ENCODE measurements around the gene TP63.

TP63 gene

DNA sequence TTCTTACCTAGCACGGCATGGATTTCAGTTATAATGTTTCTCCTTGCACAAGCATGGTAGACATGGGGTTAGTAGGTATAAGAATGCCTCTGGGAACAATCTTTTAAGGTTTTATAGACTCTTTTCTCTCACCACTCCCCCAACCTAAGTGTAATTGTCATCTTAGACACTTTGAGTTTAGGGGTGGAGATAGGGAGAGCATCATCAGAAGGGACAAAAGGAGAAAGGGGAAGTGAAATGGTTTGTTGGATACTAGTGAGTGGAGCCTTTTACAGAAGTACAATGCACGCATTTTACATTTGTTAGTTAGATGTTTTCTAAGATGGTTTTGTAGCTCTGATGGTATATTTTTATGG lies 189.2 kb downstream of the TP63 start:
- no peak for DNase-seq (ENCODE audit: low spot score)

DNA sequence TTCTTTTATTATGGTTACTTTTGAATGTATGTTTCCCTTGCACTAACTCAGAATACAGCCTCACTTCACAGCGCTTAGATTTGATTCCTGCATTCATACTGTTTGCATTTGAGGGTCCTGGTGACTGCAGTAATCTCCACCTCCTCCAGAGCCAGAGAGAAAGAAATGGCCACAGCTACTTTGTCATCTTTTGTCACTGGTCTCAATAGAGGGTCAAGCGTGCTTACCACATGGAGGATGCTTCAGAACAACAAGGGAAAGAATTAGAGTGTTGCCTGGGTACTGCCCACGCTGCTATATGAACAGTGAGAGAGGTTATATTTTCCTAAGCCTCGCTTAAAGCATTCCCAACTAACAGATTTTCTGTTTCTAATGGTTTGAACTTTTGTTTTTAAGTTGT lies 190.1 kb downstream of the TP63 start:
- DNase-seq (ENCODE audit: low spot score), result no peak

DNA sequence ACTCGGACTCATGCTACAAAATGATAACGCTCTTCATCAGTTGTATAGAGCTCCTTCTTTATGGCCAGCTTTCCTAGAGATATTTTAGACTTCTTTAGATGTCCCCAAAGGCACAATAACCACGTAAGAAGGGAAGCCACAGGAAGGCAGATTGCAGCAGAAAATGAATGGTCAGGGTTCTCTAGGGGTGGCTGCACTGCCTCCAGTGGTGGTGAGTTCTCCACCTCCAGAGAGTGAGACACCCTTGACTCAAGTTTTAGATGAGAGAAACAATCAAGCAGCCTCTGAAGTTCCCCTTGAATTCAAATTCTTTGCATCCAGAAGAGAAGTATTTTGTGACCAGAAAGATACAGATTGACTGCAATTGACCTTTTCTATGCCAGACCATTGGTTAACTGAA lies 191.5 kb downstream of the TP63 start:
- no peak for DNase-seq (ENCODE audit: low spot score)

DNA sequence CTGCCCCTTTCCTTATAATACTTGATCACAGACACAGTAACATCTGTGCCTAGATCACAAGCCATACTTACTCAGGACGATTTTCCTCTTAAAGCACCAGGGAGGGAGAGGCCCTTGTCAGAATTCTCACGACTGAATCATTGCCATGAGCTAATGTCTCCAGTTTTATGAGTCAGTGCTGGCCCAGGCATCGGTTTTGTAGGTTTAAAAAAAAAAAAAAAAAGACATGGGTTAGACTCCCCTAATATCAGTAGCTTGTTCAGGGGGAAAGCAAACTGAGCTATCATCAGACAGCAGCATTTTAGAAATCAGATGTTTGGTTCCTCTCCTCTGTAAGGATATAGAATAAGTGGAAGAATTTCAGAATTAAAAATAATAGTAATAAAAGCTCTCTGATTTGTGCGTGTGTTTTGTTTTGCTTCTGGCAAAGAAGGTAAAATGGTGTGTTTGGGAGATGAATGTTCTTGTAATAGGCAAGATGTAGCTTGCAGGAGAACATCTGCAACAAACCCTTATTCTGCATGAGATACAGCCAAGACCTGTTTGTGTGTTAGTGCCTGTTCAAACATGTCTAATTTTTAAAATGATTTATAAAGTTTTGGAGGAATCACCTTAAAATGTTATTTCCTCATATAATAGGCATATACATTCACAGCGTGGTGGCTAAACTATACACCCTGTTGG lies 193.6 kb downstream of the TP63 start:
- no peak for DNase-seq (ENCODE audit: low spot score)

DNA sequence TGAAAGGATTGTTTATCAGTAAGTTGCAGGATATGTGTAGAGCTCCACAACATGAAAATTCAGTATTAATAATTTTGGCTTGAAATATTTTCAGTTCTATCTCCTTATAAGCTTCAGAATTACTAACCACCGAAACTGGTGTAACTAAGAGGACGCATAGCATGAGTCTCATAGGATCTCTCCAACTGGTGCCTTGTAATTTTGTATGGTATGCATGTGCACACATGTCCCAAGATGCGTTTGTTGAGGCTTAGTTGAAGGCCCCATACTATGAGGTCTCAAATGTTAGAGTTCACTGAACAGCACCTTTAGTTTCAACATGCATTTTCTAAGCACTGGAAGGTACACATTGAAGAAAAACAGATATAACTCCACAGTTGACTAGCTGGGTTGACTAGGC lies 195.4 kb downstream of the TP63 start:
- no peak for DNase-seq (ENCODE audit: low spot score)

DNA sequence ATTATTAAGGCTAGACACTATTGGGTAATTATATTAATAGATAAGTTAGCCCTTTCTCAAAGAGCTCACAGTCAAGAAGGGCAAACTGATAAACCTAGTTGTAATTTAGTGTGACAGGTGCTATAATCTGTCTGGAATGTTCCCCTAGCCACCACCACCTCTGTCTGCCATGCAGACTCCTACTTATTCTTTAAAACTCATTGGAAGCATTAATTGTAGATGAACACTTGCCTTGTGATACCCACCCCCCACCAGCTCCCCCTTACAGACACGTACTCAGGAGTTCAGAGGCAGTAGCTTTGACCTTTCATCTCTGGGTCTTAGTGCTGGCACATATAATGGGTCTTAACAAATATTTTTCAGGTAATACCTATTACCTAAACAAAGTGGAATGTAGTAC lies 195.9 kb downstream of the TP63 start:
- no peak for DNase-seq (ENCODE audit: low spot score)

DNA sequence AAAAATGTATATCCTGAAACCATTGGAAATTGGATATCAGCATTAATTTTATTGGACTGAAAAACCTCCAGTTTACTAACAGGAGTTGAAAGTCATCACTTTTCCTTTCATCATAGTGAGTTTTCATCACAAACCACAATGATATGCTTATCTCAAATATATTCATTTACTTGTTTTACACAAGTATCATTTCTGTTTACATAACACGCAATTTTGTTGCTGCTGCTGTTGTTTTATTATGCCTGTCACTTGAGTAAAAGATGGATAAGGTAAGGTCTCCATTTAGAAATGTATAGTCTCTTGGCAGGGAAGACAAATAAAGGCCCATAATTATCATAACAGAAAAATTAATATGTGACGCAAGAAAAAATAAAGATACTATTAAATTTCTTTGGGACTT lies 199.2 kb downstream of the TP63 start:
- no peak for DNase-seq (ENCODE audit: low spot score)

DNA sequence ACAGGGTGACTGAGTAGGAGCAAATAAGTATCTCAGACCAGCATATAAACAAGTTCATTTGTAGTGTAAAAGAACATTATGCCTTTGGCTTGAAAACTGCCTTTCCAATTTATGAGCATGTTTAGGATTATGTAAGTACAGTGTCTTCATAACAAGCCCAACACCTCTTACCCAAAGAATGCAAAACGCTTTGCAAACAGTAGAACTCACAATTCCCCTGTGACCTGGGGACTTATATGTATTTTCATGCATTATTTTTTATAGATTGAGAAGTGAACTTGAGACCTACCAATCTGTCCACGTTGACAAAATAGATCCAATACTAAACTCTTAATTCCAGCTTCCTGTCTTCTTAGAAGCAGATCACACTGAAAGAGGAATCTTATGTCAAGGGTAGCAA lies 202.1 kb downstream of the TP63 start:
- no peak for DNase-seq (ENCODE audit: low spot score)

DNA sequence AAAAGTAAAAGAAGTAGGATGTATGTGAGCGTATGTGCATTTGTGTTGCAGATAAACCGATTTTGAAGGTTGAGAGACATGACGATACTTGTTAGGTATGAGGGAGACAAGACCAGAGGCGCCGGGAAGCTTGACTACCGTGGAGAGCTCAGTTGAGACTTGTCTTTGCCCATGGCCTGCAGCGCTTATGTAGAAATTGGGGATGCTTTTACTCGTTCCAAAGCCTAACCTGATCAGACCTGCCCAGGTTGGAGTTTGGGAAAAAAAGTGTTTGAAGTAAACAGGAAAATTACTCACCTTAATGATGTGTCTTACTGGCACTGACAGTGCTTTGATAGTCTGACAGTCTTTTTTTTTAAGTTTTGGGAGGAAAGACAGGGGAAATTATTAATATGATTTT lies 202.8 kb downstream of the TP63 start:
- DNase-seq (ENCODE audit: low spot score), result no peak

DNA sequence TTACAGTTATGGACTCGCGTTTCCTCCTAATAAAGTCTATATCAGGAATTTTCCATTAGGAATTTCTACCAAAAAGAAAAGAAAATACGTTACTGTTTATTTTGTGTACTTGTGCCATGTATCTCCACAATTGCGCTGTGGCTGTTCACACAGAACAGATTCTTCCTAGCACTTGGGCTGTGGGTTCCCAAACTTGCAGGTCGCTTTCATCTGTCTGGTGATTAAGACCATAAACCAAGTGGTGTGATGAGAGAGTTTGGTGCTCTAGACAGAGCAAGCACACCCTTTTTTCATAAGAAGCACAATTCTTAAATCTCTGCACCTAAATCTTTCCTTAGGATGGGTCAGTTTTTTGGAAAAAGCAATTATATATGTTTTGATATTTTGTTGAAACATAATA lies 203.3 kb downstream of the TP63 start:
- no peak for DNase-seq (ENCODE audit: low spot score)

DNA sequence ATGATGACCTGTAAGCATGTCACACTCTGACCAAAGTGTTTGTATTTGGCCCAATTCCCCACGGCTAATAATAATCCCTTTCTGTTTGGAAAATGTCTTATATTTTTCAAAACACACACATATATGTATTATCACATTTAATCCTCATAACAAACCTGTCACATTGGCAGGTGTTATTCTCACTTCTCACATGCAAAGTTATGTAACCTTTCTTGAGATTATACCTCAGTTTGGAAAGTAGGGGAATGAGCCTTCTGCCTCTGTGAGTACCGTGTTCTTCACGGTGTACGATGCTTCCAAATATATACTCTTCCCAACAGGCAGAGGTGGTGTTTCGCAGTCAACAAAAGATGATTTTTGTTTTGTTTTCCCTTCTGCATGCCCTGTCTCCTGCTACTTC lies 205.6 kb downstream of the TP63 start:
- DNase-seq (ENCODE audit: low spot score), result no peak

DNA sequence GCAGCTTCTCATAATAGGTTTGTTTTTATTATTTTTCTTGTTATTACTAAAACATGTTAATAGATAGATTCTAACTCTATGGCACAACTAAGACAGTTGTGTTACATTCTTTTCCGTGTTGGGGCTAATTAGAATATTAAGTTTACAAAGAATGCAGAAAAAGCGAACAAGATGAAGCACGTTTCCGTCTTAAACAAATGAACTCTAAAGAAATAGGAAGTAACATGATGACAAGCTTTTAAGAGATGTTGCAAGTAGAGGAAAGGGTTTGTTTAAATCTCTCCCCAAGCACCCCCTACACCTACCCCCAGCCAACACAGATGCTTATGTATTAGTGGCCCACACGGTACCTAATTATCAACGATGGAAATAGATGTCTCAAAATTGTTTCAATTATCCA lies 207.1 kb downstream of the TP63 start:
- DNase-seq (ENCODE audit: low spot score), result no peak

DNA sequence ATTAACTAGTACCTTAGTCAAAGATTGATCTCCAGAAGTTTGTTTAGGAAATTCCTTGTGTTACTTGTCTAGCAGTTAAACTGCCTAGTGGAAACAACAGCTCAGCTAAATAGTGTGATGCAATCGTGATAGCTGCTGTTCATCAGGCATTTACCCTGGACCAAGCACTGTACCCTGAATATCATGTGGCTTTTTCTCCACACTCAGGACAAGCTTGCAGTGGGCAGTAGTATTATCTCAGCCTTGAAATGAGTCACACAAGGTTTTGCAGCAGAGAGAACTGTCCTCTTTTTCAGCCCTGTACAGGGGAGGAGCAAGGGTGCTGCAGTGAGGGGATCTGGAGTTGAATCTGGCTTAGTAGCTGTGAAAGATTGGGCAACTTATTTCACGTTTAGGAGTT lies 208.4 kb downstream of the TP63 start:
- DNase-seq (ENCODE audit: low spot score), result no peak

DNA sequence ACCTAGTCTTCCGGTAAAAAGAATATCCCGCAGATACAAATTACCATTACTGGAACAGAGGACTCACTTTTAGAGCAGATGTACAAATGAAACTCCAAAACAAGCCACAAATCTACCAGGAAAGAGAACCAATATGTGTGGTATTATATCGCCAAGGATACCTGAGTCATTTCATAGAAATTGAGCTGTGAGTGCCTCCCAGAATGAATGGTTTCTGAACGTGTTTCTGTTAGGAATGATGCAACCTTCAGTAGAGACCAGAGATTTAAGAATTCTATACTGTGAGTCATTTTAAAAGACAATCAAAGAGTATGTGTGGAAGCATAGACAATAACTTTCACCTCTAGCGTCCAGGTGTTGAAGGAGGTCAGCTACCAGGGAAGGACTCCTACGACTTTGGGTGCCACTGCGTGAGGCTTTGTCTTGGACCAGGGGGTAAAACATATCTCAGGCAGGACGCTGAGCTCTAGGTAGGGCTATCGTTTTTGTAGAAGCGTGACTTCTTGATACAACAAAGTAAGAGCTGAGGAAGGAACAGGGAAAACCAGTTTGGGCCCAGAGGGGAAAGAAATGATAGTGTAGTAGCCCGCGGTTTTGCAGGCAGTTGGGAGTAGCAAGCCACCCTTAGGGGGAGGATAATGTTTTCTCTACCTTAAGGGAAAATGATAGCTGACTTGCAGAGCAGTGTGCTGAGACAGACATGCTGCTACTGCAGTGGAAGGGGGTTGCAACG lies 210.4 kb downstream of the TP63 start:
- no peak for DNase-seq (ENCODE audit: low spot score)

DNA sequence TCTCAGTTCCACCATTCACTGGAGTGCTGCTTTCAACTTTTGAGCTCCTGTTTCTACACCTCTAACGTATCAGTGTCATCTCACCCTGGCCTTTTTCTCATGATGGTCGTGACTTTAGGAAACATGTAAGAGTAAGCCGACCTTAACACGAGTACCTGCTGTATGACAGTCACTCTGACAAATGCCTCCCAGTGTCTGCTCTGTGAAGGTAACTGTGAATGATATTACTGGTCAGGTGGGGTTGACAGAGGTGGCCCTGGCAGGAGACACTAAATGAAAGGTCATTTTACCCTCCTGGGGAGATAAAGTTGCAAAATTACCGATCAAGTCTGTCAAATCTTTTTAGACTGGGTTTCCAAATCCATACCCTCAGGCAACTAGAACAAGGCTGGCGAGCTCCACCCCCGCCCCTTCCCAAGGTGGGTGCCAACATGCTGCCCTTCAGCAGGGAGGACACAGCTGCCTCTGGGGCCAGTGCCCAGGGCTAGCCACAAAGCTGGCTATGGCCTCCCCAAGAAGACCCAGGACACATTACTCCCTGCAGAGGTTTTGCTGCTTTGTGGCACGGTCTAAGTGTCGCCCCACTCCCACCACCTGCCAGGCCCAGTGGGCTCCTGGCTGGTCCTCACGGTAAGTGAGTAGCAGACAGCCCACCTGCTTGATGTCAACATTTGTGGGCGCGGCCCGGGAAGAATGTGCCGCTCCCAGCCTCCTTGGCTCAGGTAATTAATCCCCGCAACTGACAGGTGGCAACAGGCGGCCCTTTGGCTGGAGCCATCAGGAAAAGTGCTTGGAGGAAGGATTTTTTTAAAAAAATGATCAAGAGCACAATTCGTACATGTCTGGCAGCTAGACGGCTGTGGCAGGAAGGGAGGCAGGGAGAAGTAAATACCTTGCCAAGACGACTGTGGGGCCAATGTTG lies 211.8 kb downstream of the TP63 start:
- DNase-seq (ENCODE audit: low spot score), result no peak

DNA sequence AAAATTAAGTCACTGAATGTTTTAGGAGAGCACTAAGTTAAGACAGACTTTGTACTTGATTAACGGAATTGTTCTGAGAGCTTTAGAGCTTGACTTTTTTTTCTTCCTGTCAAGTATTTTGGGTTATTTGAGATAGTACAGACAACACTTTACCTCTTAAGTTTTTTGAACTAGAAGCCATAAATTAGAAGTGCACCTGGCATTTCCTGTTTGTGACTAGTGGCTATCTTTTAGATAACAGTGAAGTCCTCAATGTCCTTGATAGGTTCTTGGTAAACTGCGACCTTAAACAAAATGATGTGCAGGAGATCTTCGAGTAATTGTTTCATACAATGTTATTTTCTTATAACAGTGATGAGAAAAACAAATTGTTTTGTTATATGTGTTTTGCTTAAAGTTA lies 213.9 kb downstream of the TP63 start:
- DNase-seq (ENCODE audit: low spot score), result no peak

DNA sequence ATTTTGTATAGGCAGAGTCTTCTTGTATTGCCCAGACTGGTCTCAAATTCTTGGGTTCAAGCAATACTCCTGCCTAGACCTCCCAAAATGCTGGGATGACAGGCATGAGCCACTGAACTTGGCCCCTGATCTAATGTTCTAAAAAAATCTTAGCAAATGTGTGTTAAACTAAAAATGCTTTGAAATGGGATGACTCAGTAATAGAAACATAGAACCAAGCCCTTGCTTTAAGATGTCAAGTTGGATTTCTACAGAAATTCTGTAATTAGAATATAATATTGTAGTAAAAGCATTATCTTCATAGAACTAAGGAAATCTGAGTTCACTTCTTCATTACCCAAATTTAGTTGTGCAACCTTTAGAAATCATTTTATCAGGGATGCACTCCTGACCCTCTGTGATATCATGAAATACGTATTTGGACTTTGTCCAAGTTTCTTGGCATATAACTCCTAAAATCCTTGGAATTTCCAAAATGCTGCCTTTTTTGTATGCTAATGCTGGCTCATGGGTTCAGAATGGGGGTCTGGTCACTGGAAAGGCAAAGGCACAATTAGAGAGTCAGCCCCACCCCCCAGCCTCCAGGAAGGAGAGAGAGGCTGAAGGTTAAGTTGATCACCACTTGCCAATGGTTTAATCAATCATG lies 217.3 kb downstream of the TP63 start:
- no peak for DNase-seq (ENCODE audit: low spot score)

DNA sequence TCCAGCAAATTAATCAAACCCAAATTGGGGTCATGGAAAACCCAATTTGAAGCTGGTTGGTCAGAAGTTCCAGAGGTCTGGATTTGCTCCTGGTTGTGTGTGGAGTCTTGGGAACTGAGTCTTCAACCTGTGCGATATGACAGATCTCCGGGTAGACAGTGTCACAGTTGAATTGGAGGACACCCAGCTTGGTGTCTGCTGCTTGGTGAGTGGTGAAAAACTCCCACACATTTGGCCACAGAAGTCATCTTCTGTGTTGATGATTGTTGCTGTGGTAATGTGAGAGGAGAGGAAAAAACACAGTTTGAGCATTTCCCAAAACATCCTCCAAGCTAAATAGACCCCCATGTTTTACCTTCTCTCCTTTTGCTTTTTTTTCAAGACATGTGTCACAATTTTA lies 218.1 kb downstream of the TP63 start:
- DNase-seq (ENCODE audit: low spot score), result no peak

DNA sequence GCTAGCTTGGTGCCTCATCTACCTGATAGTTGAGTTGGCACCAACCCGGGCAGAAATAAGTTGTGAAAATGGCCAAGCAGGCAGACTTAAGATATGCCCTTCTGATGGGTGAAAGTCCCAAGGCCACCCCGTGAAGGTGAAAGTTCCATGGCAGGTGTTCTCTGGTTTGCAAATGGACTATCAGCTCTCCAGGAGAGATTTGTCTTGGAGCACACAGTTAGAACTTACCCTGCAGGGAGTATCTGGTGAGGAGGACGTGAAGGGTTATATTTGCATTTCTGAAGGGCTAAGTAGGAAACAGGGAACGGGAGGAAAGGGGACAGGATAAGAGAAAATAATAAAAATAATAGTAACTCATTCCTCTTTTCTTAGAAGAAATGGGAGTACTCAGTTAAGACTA lies 220.5 kb downstream of the TP63 start:
- no peak for DNase-seq (ENCODE audit: low spot score)

DNA sequence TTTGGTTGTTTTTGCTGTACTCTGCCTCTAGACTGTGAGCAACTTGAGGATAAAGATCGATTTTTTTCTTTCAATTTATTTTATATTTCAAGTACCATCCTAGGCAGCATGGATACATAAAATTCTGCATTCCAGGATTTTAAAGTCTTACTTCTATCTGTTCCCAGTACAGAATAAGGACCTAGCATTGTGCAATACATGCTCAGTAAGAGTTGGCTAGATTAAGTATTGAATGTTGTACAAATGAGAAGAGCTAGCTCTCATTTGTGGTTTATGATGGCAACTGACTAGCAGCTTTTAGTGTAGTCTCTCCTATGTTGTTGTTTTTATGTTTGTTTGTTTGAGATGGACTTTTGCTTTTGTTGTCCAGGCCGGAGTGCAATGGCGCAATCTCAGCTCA lies 222.7 kb downstream of the TP63 start:
- no peak for DNase-seq (ENCODE audit: low spot score)

DNA sequence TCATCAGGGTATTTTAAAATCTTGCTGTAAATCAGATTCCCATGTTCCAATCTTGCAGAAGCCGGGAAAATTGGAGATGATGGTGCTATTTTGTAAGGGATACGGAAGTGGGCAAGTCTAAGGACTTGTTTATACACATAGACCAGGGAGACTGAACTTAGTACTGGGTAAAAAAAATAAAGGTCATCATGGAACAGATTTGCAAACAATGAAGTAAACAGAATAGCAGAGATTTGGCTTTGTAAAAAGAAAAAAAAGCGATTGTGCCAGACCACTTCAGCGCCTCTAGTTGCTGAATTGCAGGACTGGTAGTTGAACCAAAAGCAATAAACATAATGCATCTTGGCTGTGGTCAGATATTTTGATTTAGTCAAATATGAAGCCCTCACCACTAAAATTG lies 229.1 kb downstream of the TP63 start:
- no peak for DNase-seq (ENCODE audit: low spot score)

DNA sequence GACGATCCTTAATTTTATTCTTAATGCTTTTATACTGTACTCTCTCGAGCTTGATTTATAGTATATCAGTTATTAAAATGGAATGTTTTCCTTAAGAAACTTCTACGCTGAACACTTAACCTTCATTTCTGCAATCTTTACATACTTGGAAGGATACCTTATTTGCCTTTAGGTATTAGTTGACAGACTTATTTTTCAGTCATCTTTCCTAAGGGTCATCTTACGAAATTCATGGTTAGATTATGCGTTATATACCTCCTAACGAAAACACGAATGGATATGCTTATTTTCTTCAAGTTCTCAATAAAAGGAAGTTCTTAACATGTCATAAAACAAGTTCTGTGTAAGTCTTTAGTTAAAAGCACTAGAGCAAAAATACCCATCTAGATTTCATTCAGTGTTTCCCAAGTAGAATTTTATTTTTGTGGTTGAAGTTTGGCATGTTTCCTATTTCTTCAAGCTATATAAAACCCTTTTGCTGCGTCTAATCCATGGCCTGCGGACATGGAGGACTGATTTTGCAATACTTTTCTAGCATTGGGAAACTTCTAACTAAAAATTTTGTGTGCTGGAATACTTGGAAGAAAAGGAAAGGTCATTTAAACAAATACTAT lies 231.3 kb downstream of the TP63 start:
- DNase-seq (ENCODE audit: low spot score), result no peak
